Activated naive CD8-positive, alpha-beta T cell treated with anti-CD3 and anti-CD28 coated beads, Interleukin-2, amount 10 ng/mL, durations not matched to agents 7 days and 5 days (primary cell): ENCODE data around the gene AHDC1. TPM values are rescaled to one million over a fixed set of nuclear protein-coding genes. Genes with fewer than 3 reads are reported as not detected.

ENCODE experiments used
- ATAC-seq: fragments of 150-1000 bp; cut with Tn5 transposase; one replicate; pipeline ENCODE4 v1.10.0; 2021; ENCODE audit warnings: low read depth, moderate library complexity
- POLR2A ChIA-PET: fragments of 350-600 bp; sonication (Branson Sonifier 250); formaldehyde crosslinking; loops from one replicate; lab custom pipeline; 2021; ENCODE audit warnings: antibody characterized with exemption; lab: Charles Lee
- DNase-seq: peaks from one replicate; pipeline ENCODE4 v3.0.0; 2021
- H3K27ac Mint-ChIP-seq: one replicate; pipeline ENCODE4 v1.8.0; 2022; ENCODE audit warnings: mild to moderate bottlenecking, mixed read lengths
- H3K27me3 Mint-ChIP-seq: one replicate; pipeline ENCODE4 v1.8.0; 2022; ENCODE audit warnings: mild to moderate bottlenecking, moderate library complexity, mixed read lengths
- H3K36me3 Mint-ChIP-seq: one replicate; pipeline ENCODE4 v1.8.0; 2021; ENCODE audit warnings: mild to moderate bottlenecking, mixed read lengths
- H3K4me1 Mint-ChIP-seq: one replicate; pipeline ENCODE4 v1.8.0; 2021; ENCODE audit warnings: mixed read lengths
- H3K4me3 Mint-ChIP-seq: one replicate; pipeline ENCODE4 v1.8.0; 2022; ENCODE audit warnings: mild to moderate bottlenecking, moderate library complexity, mixed read lengths
- H3K9me3 Mint-ChIP-seq: one replicate; pipeline ENCODE4 v1.8.0; 2021; ENCODE audit warnings: mixed read lengths
- total RNA-seq, 2 experiments: library from RNA; stranded (reverse); gene quantifications; one replicate each; pipeline ENCODE4 v1.2.3, GENCODE V29; 2021

Gene AHDC1
- total RNA-seq, 2 experiments from 2014 or later: 21.6 to 22.2 TPM

- POLR2A ChIA-PET: interaction anchor here (1.0 to 5.9 kb wide), 4 partner anchors 12 to 156 kb away, joined by 3 to 46 read pairs (median 6); partner anchors contain the start of gene STX12
- Mint-ChIP-seq H3K27ac (no peak overlapping the region), H3K4me3 (no peak overlapping the region)
Observed at GRCh38 chr1:27616441-27616840, 12.5 kb upstream of the AHDC1 start.

GRCh38 chr1:27615346-27616192 is 11.6 kb upstream of the AHDC1 start:
- Mint-ChIP-seq H3K27me3 (no peaks in the 10 kb centered on the region), H3K9me3 (no peaks in the 10 kb centered on the region), H3K36me3 (no peaks in the 10 kb centered on the region), H3K4me1 (peaks cover 28% of the 10 kb centered on the region), H3K4me3 (no peak overlapping the region), H3K27ac (no peak overlapping the region)
- ATAC-seq (no peak), DNase-seq (no peak)
- POLR2A ChIA-PET: interaction anchor here (1.0 to 5.9 kb wide), 3 partner anchors 18 to 157 kb away, joined by 3 to 46 read pairs (median 3); partner anchors contain the start of gene STX12

More at GRCh38 chr1:27616441-27616840, 12.5 kb upstream of the AHDC1 start:
- no peak for ATAC-seq
- Mint-ChIP-seq H3K9me3 (no peaks in the 10 kb centered on the region), H3K4me1 (peaks cover 28% of the 10 kb centered on the region), H3K27me3 (no peaks in the 10 kb centered on the region), H3K36me3 (no peaks in the 10 kb centered on the region)
- DNase-seq: no peak

- Mint-ChIP-seq H3K4me1 (peaks cover 28% of the 10 kb centered on the region), H3K27ac (no peak overlapping the region), H3K27me3 (no peaks in the 10 kb centered on the region), H3K4me3 (no peak overlapping the region), H3K9me3 (no peaks in the 10 kb centered on the region), H3K36me3 (no peaks in the 10 kb centered on the region)
- ATAC-seq (no peak), DNase-seq (no peak)
- POLR2A ChIA-PET: interaction anchor here (1.0 to 5.9 kb wide), 2 partner anchors 44 to 47 kb away, joined by 3 to 46 read pairs; no protein-coding TSS in a partner anchor
Observed at GRCh38 chr1:27614625-27615344, 10.8 kb upstream of the AHDC1 start.

- Mint-ChIP-seq H3K27me3 (no peaks in the 10 kb centered on the region), H3K4me1 (peaks cover 25% of the 10 kb centered on the region), H3K36me3 (no peaks in the 10 kb centered on the region), H3K4me3 (no peak overlapping the region), H3K9me3 (no peaks in the 10 kb centered on the region), H3K27ac (no peak overlapping the region)
- ATAC-seq: no peak
- no peak for DNase-seq
- POLR2A ChIA-PET: interaction anchor here (1.0 to 5.9 kb wide), 2 partner anchors 45 to 48 kb away, joined by 3 to 46 read pairs; no protein-coding TSS in a partner anchor
Observed at GRCh38 chr1:27614043-27614624, 10.2 kb upstream of the AHDC1 start.

GRCh38 chr1:27612718-27613117 is 8.8 kb upstream of the AHDC1 start:
- ATAC-seq (no peak), DNase-seq (no peak)
- H3K27ac Mint-ChIP-seq: no peak overlapping the region
- H3K27me3 Mint-ChIP-seq: no peaks in the 10 kb centered on the region
- POLR2A ChIA-PET: no interaction called here
- no peaks in the 10 kb centered on the region for H3K36me3 Mint-ChIP-seq
- no peak overlapping the region for H3K4me3 Mint-ChIP-seq
- no peaks in the 10 kb centered on the region for H3K9me3 Mint-ChIP-seq
- peaks cover 12% of the 10 kb centered on the region for H3K4me1 Mint-ChIP-seq

- POLR2A ChIA-PET: interaction anchor here (7.0 kb wide), 1 partner anchor 53 kb away, joined by 71 read pairs; no protein-coding TSS in a partner anchor
- no peaks in the 10 kb centered on the region for H3K9me3 Mint-ChIP-seq
- H3K27ac Mint-ChIP-seq: no peak overlapping the region
- no peak for DNase-seq
- no peak overlapping the region for H3K4me3 Mint-ChIP-seq
- H3K36me3 Mint-ChIP-seq: no peaks in the 10 kb centered on the region
- ATAC-seq: no peak
- H3K4me1 Mint-ChIP-seq: peaks cover 14% of the 10 kb centered on the region
- H3K27me3 Mint-ChIP-seq: no peaks in the 10 kb centered on the region
Observed at GRCh38 chr1:27611450-27611849, 7.5 kb upstream of the AHDC1 start.

- Mint-ChIP-seq H3K4me1 (peaks cover 17% of the 10 kb centered on the region), H3K9me3 (no peaks in the 10 kb centered on the region), H3K27ac (no peak overlapping the region), H3K27me3 (no peaks in the 10 kb centered on the region), H3K36me3 (no peaks in the 10 kb centered on the region), H3K4me3 (no peak overlapping the region)
- DNase-seq: no peak
- no peak for ATAC-seq
- POLR2A ChIA-PET: interaction anchor here (0.8 to 7.0 kb wide), 3 partner anchors 9 to 206 kb away, joined by 3 to 71 read pairs (median 6); no protein-coding TSS in a partner anchor
Observed at GRCh38 chr1:27609618-27610240, 5.8 kb upstream of the AHDC1 start.

GRCh38 chr1:27609210-27609555 is 5.2 kb upstream of the AHDC1 start:
- POLR2A ChIA-PET: interaction anchor here (0.8 to 7.0 kb wide), 4 partner anchors 9 to 206 kb away, joined by 3 to 71 read pairs (median 5); no protein-coding TSS in a partner anchor
- DNase-seq (no peak), ATAC-seq (no peak)
- Mint-ChIP-seq H3K9me3 (no peaks in the 10 kb centered on the region), H3K36me3 (no peaks in the 10 kb centered on the region), H3K4me1 (peaks cover 18% of the 10 kb centered on the region), H3K4me3 (no peak overlapping the region), H3K27me3 (no peaks in the 10 kb centered on the region), H3K27ac (no peak overlapping the region)

GRCh38 chr1:27607239-27607804 is 3.4 kb upstream of the AHDC1 start:
- peaks cover 18% of the 10 kb centered on the region for H3K4me1 Mint-ChIP-seq
- POLR2A ChIA-PET: interaction anchor here (0.6 to 7.0 kb wide), 3 partner anchors 50 to 99 kb away, joined by 3 to 71 read pairs (median 4); no protein-coding TSS in a partner anchor
- no peak for DNase-seq
- ATAC-seq: no peak
- no peak overlapping the region for H3K4me3 Mint-ChIP-seq
- no peak overlapping the region for H3K27ac Mint-ChIP-seq
- no peaks in the 10 kb centered on the region for H3K9me3 Mint-ChIP-seq
- H3K36me3 Mint-ChIP-seq: no peaks in the 10 kb centered on the region
- H3K27me3 Mint-ChIP-seq: no peaks in the 10 kb centered on the region

GRCh38 chr1:27606708-27607238 is 2.8 kb upstream of the AHDC1 start:
- H3K4me1 Mint-ChIP-seq: peaks cover 20% of the 10 kb centered on the region
- no peaks in the 10 kb centered on the region for H3K27me3 Mint-ChIP-seq
- ATAC-seq (no peak), DNase-seq (no peak)
- H3K36me3 Mint-ChIP-seq: no peaks in the 10 kb centered on the region
- POLR2A ChIA-PET: interaction anchor here (0.6 to 7.0 kb wide), 4 partner anchors 50 to 98 kb away, joined by 3 to 71 read pairs (median 4); no protein-coding TSS in a partner anchor
- no peak overlapping the region for H3K4me3 Mint-ChIP-seq
- H3K9me3 Mint-ChIP-seq: no peaks in the 10 kb centered on the region
- peak overlapping the region; percentile 70 for H3K27ac Mint-ChIP-seq

- H3K36me3 Mint-ChIP-seq: no peaks in the 10 kb centered on the region
- H3K4me1 Mint-ChIP-seq: peaks cover 23% of the 10 kb centered on the region
- POLR2A ChIA-PET: interaction anchor here (0.6 to 7.0 kb wide), 6 partner anchors 38 to 97 kb away, joined by 3 to 71 read pairs (median 4); no protein-coding TSS in a partner anchor
- no peak overlapping the region for H3K4me3 Mint-ChIP-seq
- DNase-seq (no peak), ATAC-seq (no peak)
- H3K27me3 Mint-ChIP-seq: no peaks in the 10 kb centered on the region
- H3K9me3 Mint-ChIP-seq: no peaks in the 10 kb centered on the region
- H3K27ac Mint-ChIP-seq: peak overlapping the region; percentile 70
Observed at GRCh38 chr1:27605796-27606707, 2.1 kb upstream of the AHDC1 start.
